Measurements from ENCODE around the gene MMP13.

GRCh38 chr11:102955624-102956023 lies at the start of gene MMP13:
- TF ChIP-seq EZH2 (IDR thresholded peaks at IDR 0.05): no peak
- TF ChIP-seq, protein P1, sequence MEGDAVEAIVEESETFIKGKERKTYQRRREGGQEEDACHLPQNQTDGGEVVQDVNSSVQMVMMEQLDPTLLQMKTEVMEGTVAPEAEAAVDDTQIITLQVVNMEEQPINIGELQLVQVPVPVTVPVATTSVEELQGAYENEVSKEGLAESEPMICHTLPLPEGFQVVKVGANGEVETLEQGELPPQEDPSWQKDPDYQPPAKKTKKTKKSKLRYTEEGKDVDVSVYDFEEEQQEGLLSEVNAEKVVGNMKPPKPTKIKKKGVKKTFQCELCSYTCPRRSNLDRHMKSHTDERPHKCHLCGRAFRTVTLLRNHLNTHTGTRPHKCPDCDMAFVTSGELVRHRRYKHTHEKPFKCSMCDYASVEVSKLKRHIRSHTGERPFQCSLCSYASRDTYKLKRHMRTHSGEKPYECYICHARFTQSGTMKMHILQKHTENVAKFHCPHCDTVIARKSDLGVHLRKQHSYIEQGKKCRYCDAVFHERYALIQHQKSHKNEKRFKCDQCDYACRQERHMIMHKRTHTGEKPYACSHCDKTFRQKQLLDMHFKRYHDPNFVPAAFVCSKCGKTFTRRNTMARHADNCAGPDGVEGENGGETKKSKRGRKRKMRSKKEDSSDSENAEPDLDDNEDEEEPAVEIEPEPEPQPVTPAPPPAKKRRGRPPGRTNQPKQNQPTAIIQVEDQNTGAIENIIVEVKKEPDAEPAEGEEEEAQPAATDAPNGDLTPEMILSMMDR (IDR thresholded peaks at IDR 0.05): no peak
